ENCODE measurements around the gene SV2C. TPM values are rescaled to one million over a fixed set of nuclear protein-coding genes. Genes with fewer than 3 reads are reported as not detected.
A peak's percentile ranks its signal among the peaks of the same experiment; 100 is the strongest.

The SV2C gene
- total RNA-seq, 1 donor from 2014 or later = not detected

DNA sequence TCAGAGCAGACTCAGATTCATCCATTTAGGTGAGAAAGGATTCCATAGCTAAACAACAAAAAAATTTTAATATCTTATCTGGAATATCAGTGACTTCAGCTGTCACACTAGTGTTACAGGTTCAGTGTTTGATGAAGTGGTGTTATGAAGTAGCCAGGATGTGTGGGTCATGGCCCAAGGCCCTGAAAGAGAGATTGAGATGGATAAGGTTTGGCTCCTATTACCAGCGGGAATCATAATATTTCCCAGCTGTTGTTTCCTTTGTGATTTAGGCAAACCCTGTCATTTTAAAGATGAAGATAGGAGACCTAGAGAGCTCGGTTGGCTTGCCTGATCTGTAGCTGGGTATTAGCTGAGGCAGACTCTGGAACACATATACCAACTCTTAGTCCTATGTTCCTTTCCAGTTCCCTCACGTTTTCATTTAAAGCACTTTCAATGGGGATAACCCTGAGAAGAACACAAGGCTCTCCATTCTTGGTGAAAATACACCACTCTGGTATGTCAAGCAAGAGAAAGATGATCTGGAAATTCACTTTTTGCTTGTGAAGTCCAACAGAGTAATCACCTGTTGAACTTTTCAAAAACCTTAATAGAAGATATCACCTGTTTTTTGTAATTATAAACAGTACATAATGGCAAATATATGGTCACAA lies 54.8 kb downstream of the SV2C start:
- no peaks in the 10 kb centered on the region for H3K27me3 ChIP-seq (ENCODE audit: control insufficient read depth, insufficient read depth, low read length)
- DNase-seq (ENCODE audit: low read depth) (no peak), FAIRE-seq (no peak)
- TF ChIP-seq, protein P1, sequence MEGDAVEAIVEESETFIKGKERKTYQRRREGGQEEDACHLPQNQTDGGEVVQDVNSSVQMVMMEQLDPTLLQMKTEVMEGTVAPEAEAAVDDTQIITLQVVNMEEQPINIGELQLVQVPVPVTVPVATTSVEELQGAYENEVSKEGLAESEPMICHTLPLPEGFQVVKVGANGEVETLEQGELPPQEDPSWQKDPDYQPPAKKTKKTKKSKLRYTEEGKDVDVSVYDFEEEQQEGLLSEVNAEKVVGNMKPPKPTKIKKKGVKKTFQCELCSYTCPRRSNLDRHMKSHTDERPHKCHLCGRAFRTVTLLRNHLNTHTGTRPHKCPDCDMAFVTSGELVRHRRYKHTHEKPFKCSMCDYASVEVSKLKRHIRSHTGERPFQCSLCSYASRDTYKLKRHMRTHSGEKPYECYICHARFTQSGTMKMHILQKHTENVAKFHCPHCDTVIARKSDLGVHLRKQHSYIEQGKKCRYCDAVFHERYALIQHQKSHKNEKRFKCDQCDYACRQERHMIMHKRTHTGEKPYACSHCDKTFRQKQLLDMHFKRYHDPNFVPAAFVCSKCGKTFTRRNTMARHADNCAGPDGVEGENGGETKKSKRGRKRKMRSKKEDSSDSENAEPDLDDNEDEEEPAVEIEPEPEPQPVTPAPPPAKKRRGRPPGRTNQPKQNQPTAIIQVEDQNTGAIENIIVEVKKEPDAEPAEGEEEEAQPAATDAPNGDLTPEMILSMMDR (IDR thresholded peaks at IDR 0.05; ENCODE audit: insufficient read depth, low read length, severe bottlenecking) = no peak
- no peak overlapping the region for H3K4me3 ChIP-seq (ENCODE audit: low read depth, low read length)
- H3K36me3 ChIP-seq (ENCODE audit: control insufficient read depth, insufficient read depth, low read length) = no peaks in the 10 kb centered on the region

DNA sequence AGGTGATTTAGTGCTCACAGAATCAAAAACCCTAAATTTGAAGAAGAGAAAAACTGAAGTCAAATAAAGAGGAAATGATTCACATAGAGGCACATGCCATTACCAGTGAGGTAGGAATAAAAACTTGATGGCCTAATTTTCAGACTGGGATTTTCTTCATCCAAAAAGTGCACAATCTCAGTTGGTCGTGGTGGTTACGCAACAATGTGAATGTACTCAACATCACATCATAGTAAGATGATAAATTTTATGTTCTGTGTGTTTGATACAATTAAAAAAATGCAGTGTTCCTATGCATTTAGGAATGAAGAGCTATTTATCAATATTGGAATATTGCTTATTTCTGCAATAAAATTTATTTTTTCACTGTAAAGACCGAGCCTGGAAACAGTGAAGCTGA lies 60.7 kb downstream of the SV2C start:
- no peak for DNase-seq (ENCODE audit: low read depth)

DNA sequence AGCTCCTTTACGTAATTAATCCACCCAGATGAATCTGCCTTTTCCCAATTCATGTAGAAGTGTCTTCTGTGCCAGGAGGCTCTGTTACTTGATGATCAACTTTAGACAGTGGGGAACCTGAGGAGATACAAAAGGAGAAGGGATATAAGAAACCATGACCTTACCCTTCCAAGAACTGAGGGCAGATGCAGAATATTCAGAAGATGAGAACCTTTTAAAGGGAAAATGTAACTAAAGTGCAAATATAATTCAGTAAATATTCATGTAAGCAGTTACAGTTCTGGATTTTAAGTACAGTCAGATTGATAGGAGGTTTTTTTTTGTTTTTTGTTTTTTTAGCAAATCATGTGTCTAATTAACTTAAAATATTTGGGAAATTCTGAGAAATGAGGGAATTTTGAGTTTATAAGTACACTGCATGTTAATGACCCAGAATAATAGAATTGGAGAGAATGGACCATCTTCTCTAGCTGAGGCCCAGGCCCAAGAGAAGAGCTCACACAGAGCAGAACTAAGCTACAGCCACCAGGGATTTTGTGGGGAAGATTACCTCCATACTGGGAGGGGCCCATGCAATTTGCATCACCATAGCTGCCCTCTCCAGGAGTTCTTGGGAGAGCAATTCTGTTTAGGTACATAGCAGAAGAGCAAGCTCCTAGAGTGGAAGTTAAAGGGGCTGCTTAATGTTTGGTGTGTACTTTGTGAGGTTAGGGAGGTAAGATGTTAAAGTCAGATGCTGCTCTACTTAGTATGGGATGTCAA lies 61.5 kb downstream of the SV2C start:
- TF ChIP-seq, protein P1 (IDR thresholded peaks at IDR 0.05; ENCODE audit: insufficient read depth, low read length, severe bottlenecking) = no peak
- Histone ChIP-seq H3K27me3 (ENCODE audit: control insufficient read depth, insufficient read depth, low read length) (no peaks in the 10 kb centered on the region), H3K4me3 (ENCODE audit: low read depth, low read length) (no peak overlapping the region), H3K36me3 (ENCODE audit: control insufficient read depth, insufficient read depth, low read length) (no peaks in the 10 kb centered on the region)
- no peak for DNase-seq (ENCODE audit: low read depth)
- no peak for FAIRE-seq

More for the DNA sequence above, 60.7 kb downstream of the SV2C start:
- Histone ChIP-seq H3K27me3 (ENCODE audit: control insufficient read depth, insufficient read depth, low read length) (no peaks in the 10 kb centered on the region), H3K4me3 (ENCODE audit: low read depth, low read length) (no peak overlapping the region), H3K36me3 (ENCODE audit: control insufficient read depth, insufficient read depth, low read length) (no peaks in the 10 kb centered on the region)
- FAIRE-seq = no peak
- TF ChIP-seq, protein P1 (IDR thresholded peaks at IDR 0.05; ENCODE audit: insufficient read depth, low read length, severe bottlenecking) = no peak

DNA sequence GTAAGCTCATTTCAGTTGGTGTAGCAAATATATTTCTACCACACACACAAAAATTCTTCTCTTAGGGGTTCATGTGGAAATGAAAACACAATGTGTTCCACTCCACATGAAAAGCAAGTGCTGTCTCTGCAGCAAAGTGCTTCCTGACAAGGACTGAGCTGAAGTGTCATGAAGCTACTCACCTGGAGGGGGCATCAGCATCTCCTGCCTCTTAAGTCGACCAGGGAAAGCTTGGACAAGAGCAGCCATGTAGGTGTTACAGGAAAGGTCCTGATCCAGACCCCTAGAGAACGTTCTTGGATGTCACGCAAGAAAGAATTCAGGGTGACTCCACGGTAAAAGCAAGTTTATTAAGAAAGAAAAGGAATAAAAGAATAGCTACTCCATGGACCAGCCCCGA lies 62.8 kb downstream of the SV2C start:
- no peak overlapping the region for H3K4me3 ChIP-seq (ENCODE audit: low read depth, low read length)
- TF ChIP-seq, protein P1 (IDR thresholded peaks at IDR 0.05; ENCODE audit: insufficient read depth, low read length, severe bottlenecking) = peak; percentile 19
- DNase-seq (ENCODE audit: low read depth) = peak; percentile 26
- no peak for FAIRE-seq
- H3K27me3 ChIP-seq (ENCODE audit: control insufficient read depth, insufficient read depth, low read length) = no peaks in the 10 kb centered on the region
- no peaks in the 10 kb centered on the region for H3K36me3 ChIP-seq (ENCODE audit: control insufficient read depth, insufficient read depth, low read length)

DNA sequence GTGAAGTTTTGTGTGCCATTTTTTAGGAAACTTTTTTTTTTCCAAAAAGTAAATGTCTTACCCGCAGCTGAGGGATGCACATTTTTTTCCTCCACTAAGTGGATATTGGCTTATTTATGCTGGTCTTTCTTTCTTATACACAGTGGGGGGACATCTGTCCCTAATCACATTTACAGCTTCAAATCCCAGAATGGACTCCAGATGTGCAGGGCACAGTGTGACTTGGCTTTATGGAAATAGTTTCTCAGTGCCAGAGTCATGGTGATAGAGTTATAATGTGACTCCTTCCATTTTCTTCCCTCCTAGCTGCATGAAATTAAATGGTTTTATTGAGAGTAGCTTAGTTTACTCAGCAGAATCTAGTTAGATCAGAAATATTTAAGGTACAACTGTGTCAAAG lies 66.5 kb downstream of the SV2C start:
- Histone ChIP-seq H3K4me3 (ENCODE audit: low read depth, low read length) (no peak overlapping the region), H3K27me3 (ENCODE audit: control insufficient read depth, insufficient read depth, low read length) (no peaks in the 10 kb centered on the region), H3K36me3 (ENCODE audit: control insufficient read depth, insufficient read depth, low read length) (no peaks in the 10 kb centered on the region)
- FAIRE-seq = no peak
- TF ChIP-seq, protein P1 (IDR thresholded peaks at IDR 0.05; ENCODE audit: insufficient read depth, low read length, severe bottlenecking) = no peak
- no peak for DNase-seq (ENCODE audit: low read depth)

All from bronchial epithelial cell (primary cell).